Muscle layer of colon (tissue), 2 donors: Measurements from ENCODE around the gene ZNF410.
"Not testable (repeated sequence)": the region's sequence is repeated elsewhere in the genome, so short reads cannot be mapped to it uniquely, and the experiment has no call there.

Experiments used
- H3K27ac ChIP-seq: one replicate; pipeline ENCODE4 v1.7.0; 2013; ENCODE audit warnings: low read depth, mild to moderate bottlenecking, low read length, moderate library complexity
- H3K27me3 ChIP-seq, 2 donors: one replicate each; pipeline ENCODE4 v1.7.0; 2013; ENCODE audit warnings: low read length in 2 of 2, mild to moderate bottlenecking in 2 of 2; ENCODE audit not compliant: insufficient read depth in 2 of 2, control insufficient read depth in 1 of 2
- H3K36me3 ChIP-seq: one replicate; pipeline ENCODE4 v1.7.0; 2013; ENCODE audit warnings: mild to moderate bottlenecking, low read length; ENCODE audit not compliant: insufficient read depth
- H3K4me1 ChIP-seq: one replicate; pipeline ENCODE4 v1.7.0; 2013; ENCODE audit warnings: mild to moderate bottlenecking, low read length; ENCODE audit not compliant: insufficient read depth
- H3K4me3 ChIP-seq, 2 donors: one replicate each; pipeline ENCODE4 v1.7.0; 2013; ENCODE audit warnings: low read length in 2 of 2, low read depth in 1 of 2, mild to moderate bottlenecking in 1 of 2, moderate library complexity in 1 of 2
- H3K9ac ChIP-seq: one replicate; pipeline ENCODE4 v1.7.0; 2013; ENCODE audit warnings: low read length
- H3K9me3 ChIP-seq: one replicate; pipeline ENCODE4 v1.7.0; 2013; ENCODE audit warnings: mild to moderate bottlenecking, low read length
- donor health status: abdominal sarcoma.
- donor health status: Adenocarcinoma of cecum.

ZNF410 gene

DNA sequence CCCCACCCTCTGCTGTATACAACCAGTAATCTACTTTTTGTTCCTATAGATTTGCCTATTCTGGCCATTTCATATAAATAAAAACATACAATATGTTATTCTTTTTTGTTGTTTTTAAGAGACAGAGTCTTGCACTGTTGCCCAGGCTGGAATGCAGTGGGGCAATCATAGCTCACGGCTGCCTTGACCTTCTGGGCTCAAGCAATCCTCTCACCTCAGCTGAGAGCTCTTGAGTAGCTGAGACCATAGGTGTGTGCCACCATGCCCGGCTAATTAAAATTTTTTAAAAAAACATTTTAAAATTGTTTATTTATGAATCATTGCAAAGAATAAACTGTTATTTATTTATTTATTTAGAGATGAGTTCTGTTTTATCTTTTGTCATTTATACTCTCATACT, 23.4 kb upstream of the ZNF410 start:
- Histone ChIP-seq H3K4me3 (no peak overlapping the region), H3K9me3 (no peaks in the 10 kb centered on the region), H3K27me3 (no peaks in the 10 kb centered on the region), H3K9ac (no peak overlapping the region), H3K27ac (no peak overlapping the region), H3K4me1 (no peaks in the 10 kb centered on the region), H3K36me3 (peaks cover 5% of the 10 kb centered on the region)

DNA sequence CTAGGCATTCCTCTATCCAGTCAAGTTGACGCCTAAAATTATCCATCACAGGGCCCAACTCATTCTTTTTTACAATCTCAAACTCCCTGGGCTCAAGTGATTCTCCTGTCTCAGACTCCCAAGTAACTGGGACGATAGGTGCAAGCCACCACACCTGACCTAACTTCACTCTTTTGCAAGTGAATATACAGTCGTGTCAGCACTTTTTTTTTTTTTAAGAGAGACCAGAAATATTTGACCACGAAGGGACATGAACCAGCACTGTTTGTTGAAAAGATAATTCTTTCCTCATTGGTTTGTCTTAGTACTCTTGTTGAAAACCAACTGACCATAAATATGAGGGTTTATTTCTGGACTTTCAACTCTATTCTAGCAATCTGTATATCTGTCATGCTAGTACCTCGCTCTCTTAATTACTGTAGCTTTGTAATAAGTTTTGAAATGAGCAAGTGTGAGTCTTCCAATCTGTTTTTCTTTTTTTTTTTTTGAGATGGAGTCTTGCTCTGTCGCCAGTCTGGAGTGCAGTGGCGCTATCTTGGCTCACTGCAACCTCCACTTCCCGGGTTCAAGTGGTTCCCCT, 21.0 kb upstream of the ZNF410 start:
- no peaks in the 10 kb centered on the region for H3K4me1 ChIP-seq
- peaks cover 5% of the 10 kb centered on the region for H3K36me3 ChIP-seq
- H3K9ac ChIP-seq = no peak overlapping the region
- H3K4me3 ChIP-seq = no peak overlapping the region
- H3K9me3 ChIP-seq = no peaks in the 10 kb centered on the region
- no peaks in the 10 kb centered on the region for H3K27me3 ChIP-seq
- no peak overlapping the region for H3K27ac ChIP-seq

DNA sequence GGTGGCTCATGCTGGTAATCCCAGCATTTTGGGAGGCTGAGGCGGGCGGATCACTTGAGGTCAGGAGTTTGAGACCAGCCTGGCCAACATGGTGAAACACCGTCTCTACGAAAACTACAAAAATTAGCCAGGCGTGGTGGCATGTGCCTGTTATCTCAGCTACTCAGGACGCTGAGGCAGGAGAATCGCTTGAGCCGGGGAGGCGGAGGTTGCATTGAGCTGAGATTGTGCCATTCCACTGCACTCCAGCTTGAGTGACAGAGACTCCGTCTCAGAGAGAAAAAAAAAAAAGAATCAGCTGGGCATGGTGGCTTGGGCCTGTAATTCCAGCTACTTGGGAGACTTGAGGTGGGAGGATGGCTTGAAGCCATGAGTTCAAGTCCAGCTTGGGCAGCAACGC, 16.9 kb upstream of the ZNF410 start:
- not testable (repeated sequence) for H3K9ac ChIP-seq, H3K4me3 ChIP-seq, H3K27ac ChIP-seq, H3K4me1 ChIP-seq, H3K36me3 ChIP-seq, H3K27me3 ChIP-seq, H3K9me3 ChIP-seq

DNA sequence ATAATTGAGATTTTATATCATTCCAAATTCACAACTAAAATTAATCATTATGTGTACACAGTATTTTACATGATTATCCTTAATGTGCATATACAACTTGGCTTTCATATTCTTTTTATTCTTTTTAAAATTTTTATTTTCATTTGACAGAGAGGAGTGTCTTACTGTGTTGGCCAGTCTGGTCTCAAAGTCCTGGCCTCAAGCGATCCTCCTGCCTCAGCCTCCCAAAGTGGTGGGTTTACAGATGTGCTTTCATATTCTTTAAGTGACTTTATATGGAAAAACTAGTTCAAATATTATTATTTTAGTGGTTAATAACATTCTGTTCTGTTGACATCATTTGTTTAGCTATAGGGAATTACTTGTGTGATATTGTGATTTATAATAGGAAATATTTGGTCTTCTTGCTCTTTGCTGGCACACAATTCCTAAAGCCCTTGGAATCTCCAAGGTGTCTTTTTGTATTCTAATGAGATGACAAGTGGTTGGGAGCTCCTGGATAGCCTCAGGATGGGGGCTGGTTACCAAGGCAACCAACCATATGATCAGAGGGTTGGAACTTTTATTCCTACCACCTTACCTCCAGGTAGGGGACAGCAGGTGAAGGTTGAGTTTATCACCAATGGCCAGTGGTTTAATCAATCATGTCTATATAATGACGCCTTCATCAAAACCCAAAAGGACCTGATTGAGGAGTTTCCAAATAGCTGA, 16.0 kb upstream of the ZNF410 start:
- Histone ChIP-seq H3K4me3 (no peak overlapping the region), H3K27ac (no peak overlapping the region), H3K9me3 (no peaks in the 10 kb centered on the region), H3K27me3 (no peaks in the 10 kb centered on the region), H3K9ac (no peak overlapping the region), H3K4me1 (no peaks in the 10 kb centered on the region), H3K36me3 (no peaks in the 10 kb centered on the region)

DNA sequence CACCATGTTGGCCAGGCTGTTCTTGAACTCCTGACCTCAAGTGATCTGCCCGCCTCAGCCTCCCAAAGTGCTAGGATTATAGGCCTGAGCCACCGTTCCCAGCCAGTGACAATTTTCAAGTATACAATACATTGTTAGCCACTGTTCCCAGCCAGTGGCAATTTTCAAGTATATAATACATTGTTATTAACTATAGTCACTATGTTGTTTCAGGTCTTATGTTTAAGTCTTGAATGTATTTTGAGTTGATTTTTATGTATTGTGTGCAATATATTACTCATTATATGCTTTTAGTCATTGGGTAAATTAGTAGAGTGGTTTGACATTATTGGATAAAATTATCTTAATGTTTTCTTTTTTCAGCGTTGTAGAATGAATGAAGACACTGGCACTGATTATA, 13.0 kb upstream of the ZNF410 start:
- Histone ChIP-seq H3K27me3 (no peaks in the 10 kb centered on the region), H3K9me3 (no peaks in the 10 kb centered on the region), H3K27ac (no peak overlapping the region), H3K9ac (no peak overlapping the region), H3K36me3 (no peaks in the 10 kb centered on the region), H3K4me1 (no peaks in the 10 kb centered on the region), H3K4me3 (no peak overlapping the region)

DNA sequence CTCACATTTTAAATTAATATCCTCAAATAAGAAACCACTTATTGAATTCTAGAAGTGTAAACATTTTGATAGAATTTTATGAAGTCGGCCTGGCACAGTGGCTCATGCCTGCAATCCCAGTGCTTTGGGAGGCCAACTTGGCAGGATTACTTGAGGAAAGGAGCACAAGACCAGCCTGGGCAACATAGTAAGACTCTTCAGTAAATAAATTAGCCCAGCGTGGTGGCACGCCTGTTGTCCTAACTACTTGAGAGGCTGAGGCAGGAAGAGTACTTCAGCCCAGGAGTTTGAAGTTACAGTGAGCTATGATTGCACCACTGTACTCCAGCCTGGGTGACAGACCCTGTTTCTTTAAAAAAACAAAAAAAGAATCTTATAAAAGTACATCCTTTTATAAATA, 8.9 kb upstream of the ZNF410 start:
- H3K27me3 ChIP-seq = no peaks in the 10 kb centered on the region
- no peaks in the 10 kb centered on the region for H3K36me3 ChIP-seq
- no peak overlapping the region for H3K9ac ChIP-seq
- no peaks in the 10 kb centered on the region for H3K4me1 ChIP-seq
- no peak overlapping the region for H3K4me3 ChIP-seq
- no peaks in the 10 kb centered on the region for H3K9me3 ChIP-seq
- no peak overlapping the region for H3K27ac ChIP-seq

DNA sequence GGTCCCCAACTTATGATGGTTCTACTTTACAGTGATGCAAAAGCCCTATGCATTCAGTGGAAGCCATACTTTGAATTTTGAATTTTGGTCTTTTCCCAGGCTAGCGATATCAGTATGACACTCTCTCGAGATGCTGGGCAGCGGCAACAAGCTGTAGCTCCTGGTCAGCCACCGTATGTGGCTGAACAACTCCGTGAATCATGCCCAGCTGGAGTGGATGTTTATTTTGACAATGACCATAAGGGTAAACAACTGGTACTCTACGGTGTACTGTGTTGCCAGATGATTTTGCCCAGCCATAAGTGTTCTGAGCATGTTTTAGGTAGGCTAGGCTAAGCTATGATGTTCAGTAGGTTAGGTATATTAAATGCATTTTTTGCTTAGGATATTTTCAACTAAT, 8.2 kb upstream of the ZNF410 start:
- Histone ChIP-seq H3K4me1 (no peaks in the 10 kb centered on the region), H3K9ac (no peak overlapping the region), H3K36me3 (no peaks in the 10 kb centered on the region), H3K4me3 (no peak overlapping the region), H3K27ac (no peak overlapping the region), H3K27me3 (no peaks in the 10 kb centered on the region), H3K9me3 (no peaks in the 10 kb centered on the region)

DNA sequence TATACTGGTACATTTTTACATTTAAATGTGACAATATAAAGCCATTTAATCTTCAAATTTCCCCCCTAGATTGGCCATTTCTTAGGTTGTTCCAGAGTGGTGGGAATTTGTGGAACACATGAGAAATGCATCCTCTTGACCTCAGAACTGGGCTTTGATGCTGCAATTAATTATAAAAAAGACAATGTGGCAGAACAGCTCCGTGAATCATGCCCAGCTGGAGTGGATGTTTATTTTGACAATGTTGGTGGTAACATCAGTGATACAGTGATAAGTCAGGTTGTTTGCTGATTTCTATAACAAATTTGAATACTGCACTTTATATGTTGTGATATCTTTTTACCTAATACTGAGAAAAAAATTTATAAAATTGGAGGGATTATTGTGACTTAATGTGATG, 7.6 kb upstream of the ZNF410 start:
- Histone ChIP-seq H3K9me3 (no peaks in the 10 kb centered on the region), H3K4me1 (no peaks in the 10 kb centered on the region), H3K36me3 (no peaks in the 10 kb centered on the region), H3K27me3 (no peaks in the 10 kb centered on the region), H3K4me3 (no peak overlapping the region), H3K27ac (no peak overlapping the region), H3K9ac (no peak overlapping the region)

DNA sequence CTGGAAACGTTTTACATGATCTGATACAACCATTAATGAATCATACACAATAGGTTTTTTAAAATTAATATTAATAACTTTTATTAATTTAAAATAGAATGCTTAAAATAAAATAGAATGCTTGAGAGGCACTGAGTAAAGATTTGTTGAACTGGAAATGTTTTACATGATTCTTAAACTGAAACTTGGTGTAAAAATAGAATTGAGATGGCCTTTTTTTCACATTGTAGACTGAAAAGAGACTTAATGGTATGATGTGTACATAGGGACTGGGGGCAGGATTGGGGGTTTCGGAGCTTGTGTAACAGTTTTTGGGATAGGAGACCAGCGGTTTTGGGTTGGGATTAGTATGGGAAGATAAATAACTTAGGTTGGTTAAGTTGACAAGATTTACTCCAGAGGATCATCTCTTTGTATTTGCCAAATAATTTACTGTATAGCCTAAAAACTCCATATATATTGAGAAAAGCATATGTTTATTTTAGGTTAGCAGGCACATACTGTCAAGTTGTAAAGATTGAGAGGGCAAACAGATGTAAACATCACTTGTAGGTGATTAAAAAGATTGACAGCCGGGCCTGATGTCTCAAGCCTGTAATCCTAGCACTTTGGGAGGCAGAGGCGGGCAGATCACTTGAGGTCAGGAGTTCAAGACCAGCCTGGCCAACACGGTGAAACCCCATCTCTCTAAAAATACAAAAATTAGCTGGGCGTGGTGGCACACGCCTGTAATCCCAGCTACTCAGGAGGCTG, 2.0 kb upstream of the ZNF410 start:
- Histone ChIP-seq H3K36me3 (no peaks in the 10 kb centered on the region), H3K27me3 (no peaks in the 10 kb centered on the region), H3K4me3 (no peak overlapping the region), H3K9me3 (no peaks in the 10 kb centered on the region), H3K4me1 (peaks cover 30% of the 10 kb centered on the region), H3K9ac (no peak overlapping the region), H3K27ac (no peak overlapping the region)

DNA sequence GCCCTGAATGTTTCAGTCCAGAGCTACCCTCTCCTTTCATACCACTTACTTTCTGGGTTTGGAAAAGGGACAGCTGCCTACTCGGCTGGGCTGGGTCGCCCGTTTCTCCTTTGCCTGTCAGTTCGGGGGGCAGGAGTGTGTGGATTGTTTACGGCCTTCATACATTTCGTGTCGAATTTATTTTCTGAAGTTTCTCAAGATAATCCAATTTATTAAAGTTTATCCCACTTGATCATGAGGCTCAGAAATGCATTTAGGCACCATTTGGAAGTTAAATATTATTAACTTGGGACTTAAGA, 608 bp downstream of the ZNF410 start:
- Histone ChIP-seq H3K4me1 (peaks cover 30% of the 10 kb centered on the region), H3K9ac (peak overlapping the region; percentile 98), H3K4me3 (peak overlapping the region; percentile 66 to 95), H3K27ac (peak overlapping the region; percentile 83), H3K9me3 (no peaks in the 10 kb centered on the region), H3K27me3 (no peaks in the 10 kb centered on the region), H3K36me3 (no peaks in the 10 kb centered on the region)

DNA sequence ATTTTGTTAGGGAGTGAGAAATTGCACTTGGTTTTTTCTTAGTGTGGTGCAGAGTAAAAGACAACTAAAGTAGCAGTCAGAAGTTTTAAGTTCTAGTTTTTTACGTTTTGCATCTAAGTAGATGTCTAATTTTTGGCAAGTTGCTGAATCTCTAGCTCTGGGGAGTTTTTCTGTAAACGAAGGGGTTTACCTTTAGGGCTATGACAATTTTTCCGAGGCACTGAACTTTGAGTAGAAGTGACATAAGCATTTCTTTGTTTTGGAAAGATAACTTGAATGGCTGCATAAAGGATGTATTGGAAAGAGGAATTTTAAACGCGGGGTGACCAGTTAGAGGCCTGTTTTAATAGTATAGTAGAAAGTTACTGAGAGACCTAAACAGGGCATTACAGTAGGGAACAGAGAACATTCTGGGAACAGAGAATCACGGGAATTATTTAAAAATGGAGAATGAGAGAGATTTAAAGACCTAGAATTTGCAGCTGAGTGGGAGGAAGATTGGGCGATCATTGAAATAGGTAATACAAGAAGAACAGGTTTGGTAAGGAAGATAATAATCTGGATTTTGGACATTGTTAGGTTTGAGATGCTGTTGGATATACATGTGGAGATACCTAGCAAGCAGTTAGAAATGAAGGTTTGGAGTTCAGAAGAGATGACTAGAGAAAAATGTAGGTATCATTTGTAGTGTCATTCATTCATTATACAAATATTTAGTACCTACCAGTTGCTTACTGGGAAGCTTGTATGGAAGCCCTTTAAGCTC, 1.2 kb downstream of the ZNF410 start:
- no peaks in the 10 kb centered on the region for H3K27me3 ChIP-seq
- peak overlapping the region; percentile 98 for H3K9ac ChIP-seq
- H3K9me3 ChIP-seq = no peaks in the 10 kb centered on the region
- peak overlapping the region; percentile 83 for H3K27ac ChIP-seq
- H3K4me1 ChIP-seq = peaks cover 30% of the 10 kb centered on the region
- H3K36me3 ChIP-seq = no peaks in the 10 kb centered on the region
- peak overlapping the region; percentile 66 to 95 for H3K4me3 ChIP-seq
